ENCODE results near the gene PSMA8.

PSMA8 gene

GRCh38 chr18:26210147-26210546 lies 76.5 kb downstream of the PSMA8 start:
- TF ChIP-seq, protein P1, sequence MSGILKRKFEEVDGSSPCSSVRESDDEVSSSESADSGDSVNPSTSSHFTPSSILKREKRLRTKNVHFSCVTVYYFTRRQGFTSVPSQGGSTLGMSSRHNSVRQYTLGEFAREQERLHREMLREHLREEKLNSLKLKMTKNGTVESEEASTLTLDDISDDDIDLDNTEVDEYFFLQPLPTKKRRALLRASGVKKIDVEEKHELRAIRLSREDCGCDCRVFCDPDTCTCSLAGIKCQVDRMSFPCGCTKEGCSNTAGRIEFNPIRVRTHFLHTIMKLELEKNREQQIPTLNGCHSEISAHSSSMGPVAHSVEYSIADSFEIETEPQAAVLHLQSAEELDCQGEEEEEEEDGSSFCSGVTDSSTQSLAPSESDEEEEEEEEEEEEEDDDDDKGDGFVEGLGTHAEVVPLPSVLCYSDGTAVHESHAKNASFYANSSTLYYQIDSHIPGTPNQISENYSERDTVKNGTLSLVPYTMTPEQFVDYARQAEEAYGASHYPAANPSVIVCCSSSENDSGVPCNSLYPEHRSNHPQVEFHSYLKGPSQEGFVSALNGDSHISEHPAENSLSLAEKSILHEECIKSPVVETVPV (CRISPR knock-in tag; IDR thresholded peaks at IDR 0.05): no peak
- TF ChIP-seq ESRRG (CRISPR knock-in tag; IDR thresholded peaks at IDR 0.05) (no peak), TCF4 (CRISPR knock-in tag; IDR thresholded peaks at IDR 0.05; ENCODE audit: borderline replicate concordance) (no peak), ZC3H10 (CRISPR knock-in tag; IDR thresholded peaks at IDR 0.05) (no peak), ZNF8 (CRISPR knock-in tag; IDR thresholded peaks at IDR 0.05) (no peak), TOX (CRISPR knock-in tag; IDR thresholded peaks at IDR 0.05; ENCODE audit: borderline replicate concordance) (no peak), TSHZ2 (CRISPR knock-in tag; IDR thresholded peaks at IDR 0.05) (no peak), ARNTL (CRISPR knock-in tag; IDR thresholded peaks at IDR 0.05; ENCODE audit: borderline replicate concordance, low read depth) (no peak), ISL1 (CRISPR knock-in tag; IDR thresholded peaks at IDR 0.05) (no peak), ZNF70 (CRISPR knock-in tag; IDR thresholded peaks at IDR 0.05) (no peak), GLIS3 (CRISPR knock-in tag; IDR thresholded peaks at IDR 0.05) (no peak), RARB (CRISPR knock-in tag; IDR thresholded peaks at IDR 0.05) (no peak), PPARA (CRISPR knock-in tag; IDR thresholded peaks at IDR 0.05; ENCODE audit: borderline replicate concordance) (no peak), ZNF565 (CRISPR knock-in tag; conservative IDR thresholded peaks at IDR 0.05; ENCODE audit: low read depth) (no peak), BACH2 (CRISPR knock-in tag; IDR thresholded peaks at IDR 0.05; ENCODE audit: borderline replicate concordance) (no peak), CSDC2 (CRISPR knock-in tag; IDR thresholded peaks at IDR 0.05) (no peak)
- TF ChIP-seq, protein P2, sequence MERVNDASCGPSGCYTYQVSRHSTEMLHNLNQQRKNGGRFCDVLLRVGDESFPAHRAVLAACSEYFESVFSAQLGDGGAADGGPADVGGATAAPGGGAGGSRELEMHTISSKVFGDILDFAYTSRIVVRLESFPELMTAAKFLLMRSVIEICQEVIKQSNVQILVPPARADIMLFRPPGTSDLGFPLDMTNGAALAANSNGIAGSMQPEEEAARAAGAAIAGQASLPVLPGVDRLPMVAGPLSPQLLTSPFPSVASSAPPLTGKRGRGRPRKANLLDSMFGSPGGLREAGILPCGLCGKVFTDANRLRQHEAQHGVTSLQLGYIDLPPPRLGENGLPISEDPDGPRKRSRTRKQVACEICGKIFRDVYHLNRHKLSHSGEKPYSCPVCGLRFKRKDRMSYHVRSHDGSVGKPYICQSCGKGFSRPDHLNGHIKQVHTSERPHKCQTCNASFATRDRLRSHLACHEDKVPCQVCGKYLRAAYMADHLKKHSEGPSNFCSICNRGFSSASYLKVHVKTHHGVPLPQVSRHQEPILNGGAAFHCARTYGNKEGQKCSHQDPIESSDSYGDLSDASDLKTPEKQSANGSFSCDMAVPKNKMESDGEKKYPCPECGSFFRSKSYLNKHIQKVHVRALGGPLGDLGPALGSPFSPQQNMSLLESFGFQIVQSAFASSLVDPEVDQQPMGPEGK (CRISPR knock-in tag; IDR thresholded peaks at IDR 0.05; ENCODE audit: borderline replicate concordance): no peak
- TF ChIP-seq, protein P3, sequence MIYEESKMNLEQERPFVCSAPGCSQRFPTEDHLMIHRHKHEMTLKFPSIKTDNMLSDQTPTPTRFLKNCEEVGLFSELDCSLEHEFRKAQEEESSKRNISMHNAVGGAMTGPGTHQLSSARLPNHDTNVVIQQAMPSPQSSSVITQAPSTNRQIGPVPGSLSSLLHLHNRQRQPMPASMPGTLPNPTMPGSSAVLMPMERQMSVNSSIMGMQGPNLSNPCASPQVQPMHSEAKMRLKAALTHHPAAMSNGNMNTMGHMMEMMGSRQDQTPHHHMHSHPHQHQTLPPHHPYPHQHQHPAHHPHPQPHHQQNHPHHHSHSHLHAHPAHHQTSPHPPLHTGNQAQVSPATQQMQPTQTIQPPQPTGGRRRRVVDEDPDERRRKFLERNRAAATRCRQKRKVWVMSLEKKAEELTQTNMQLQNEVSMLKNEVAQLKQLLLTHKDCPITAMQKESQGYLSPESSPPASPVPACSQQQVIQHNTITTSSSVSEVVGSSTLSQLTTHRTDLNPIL (CRISPR knock-in tag; IDR thresholded peaks at IDR 0.05; ENCODE audit: low read depth): no peak
- no peak for ATAC-seq

GRCh38 chr18:26215247-26215970 lies 81.7 kb downstream of the PSMA8 start:
- no peak for TF ChIP-seq PPARA (CRISPR knock-in tag; IDR thresholded peaks at IDR 0.05; ENCODE audit: borderline replicate concordance)
- no peak for TF ChIP-seq ZFP30 (CRISPR knock-in tag; IDR thresholded peaks at IDR 0.05)
- no peak for TF ChIP-seq ZFP3 (CRISPR knock-in tag; IDR thresholded peaks at IDR 0.05)
- TF ChIP-seq RARB (CRISPR knock-in tag; IDR thresholded peaks at IDR 0.05): no peak
- no peak for TF ChIP-seq TOX (CRISPR knock-in tag; IDR thresholded peaks at IDR 0.05; ENCODE audit: borderline replicate concordance)
- no peak for TF ChIP-seq ARNTL (CRISPR knock-in tag; IDR thresholded peaks at IDR 0.05; ENCODE audit: borderline replicate concordance, low read depth)
- TF ChIP-seq ISL1 (CRISPR knock-in tag; IDR thresholded peaks at IDR 0.05): no peak
- no peak for TF ChIP-seq GLIS3 (CRISPR knock-in tag; IDR thresholded peaks at IDR 0.05)
- TF ChIP-seq TCF4 (CRISPR knock-in tag; IDR thresholded peaks at IDR 0.05; ENCODE audit: borderline replicate concordance): no peak
- no peak for ATAC-seq

- no peak for TF ChIP-seq ZC3H10 (CRISPR knock-in tag; IDR thresholded peaks at IDR 0.05)
- TF ChIP-seq, protein P3 (CRISPR knock-in tag; IDR thresholded peaks at IDR 0.05; ENCODE audit: low read depth): no peak
- TF ChIP-seq BACH2 (CRISPR knock-in tag; IDR thresholded peaks at IDR 0.05; ENCODE audit: borderline replicate concordance): no peak
- no peak for TF ChIP-seq ZNF565 (CRISPR knock-in tag; conservative IDR thresholded peaks at IDR 0.05; ENCODE audit: low read depth)
- ATAC-seq: no peak
These were observed 91.5 kb downstream of the PSMA8 start for GRCh38 chr18:26225022-26225693.

All from SK-N-SH treated with all-trans-retinoic acid at 6 μM for 48 hours (cell line).